Smooth muscle cell (in vitro differentiated cells): ENCODE data around the gene DENND1B. TPM values are rescaled to one million over a fixed set of nuclear protein-coding genes. Genes with fewer than 3 reads are reported as not detected.
"Not testable (repeated sequence)": the region's sequence is repeated elsewhere in the genome, so short reads cannot be mapped to it uniquely, and the experiment has no call there.

Experiments used
- DNase-seq: peaks from one replicate; lab custom pipeline; 2025; ENCODE audit not compliant: unreplicated experiment; lab: John Stamatoyannopoulos, UW
- H2AFZ ChIP-seq: fragments of 200-600 bp; sonication (generic); 2 replicates; pipeline ENCODE4 v1.6.0; 2016; ENCODE audit warnings: antibody characterized with exemption, low read depth, mild to moderate bottlenecking
- H3F3A ChIP-seq: fragments of 200-600 bp; sonication (generic); 2 replicates; pipeline ENCODE4 v1.6.0; 2017; ENCODE audit warnings: antibody characterized with exemption, low read depth
- H3K27ac ChIP-seq: fragments of 200-600 bp; sonication (generic); 2 replicates; pipeline ENCODE4 v1.5.1; 2016; ENCODE audit warnings: low read depth, mild to moderate bottlenecking
- H3K27me3 ChIP-seq: fragments of 200-600 bp; sonication (generic); 2 replicates; pipeline ENCODE4 v1.6.1; 2016; ENCODE audit warnings: low read depth, mild to moderate bottlenecking
- H3K36me3 ChIP-seq: fragments of 200-600 bp; sonication (generic); 2 replicates; pipeline ENCODE4 v1.5.1; 2016; ENCODE audit warnings: low read depth
- H3K4me1 ChIP-seq: fragments of 200-600 bp; sonication (generic); 2 replicates; pipeline ENCODE4 v1.5.1; 2016; ENCODE audit warnings: low read depth
- H3K4me2 ChIP-seq: fragments of 200-600 bp; sonication (generic); 2 replicates; pipeline ENCODE4 v1.6.0; 2016; ENCODE audit warnings: mild to moderate bottlenecking
- H3K4me3 ChIP-seq: fragments of 200-600 bp; sonication (generic); 2 replicates; pipeline ENCODE4 v1.5.1; 2016; ENCODE audit warnings: mild to moderate bottlenecking
- H3K79me2 ChIP-seq: fragments of 200-600 bp; sonication (generic); 2 replicates; pipeline ENCODE4 v1.6.0; 2016; ENCODE audit warnings: low read depth, mild to moderate bottlenecking
- H3K9ac ChIP-seq: fragments of 200-600 bp; sonication (generic); 2 replicates; pipeline ENCODE4 v1.6.0; 2016; ENCODE audit warnings: low read depth
- H3K9me3 ChIP-seq: fragments of 200-600 bp; sonication (generic); replicated peaks from 2 replicates; pipeline ENCODE4 v1.5.1; 2016; ENCODE audit warnings: low read depth
- H4K20me1 ChIP-seq: fragments of 200-600 bp; sonication (generic); 2 replicates; pipeline ENCODE4 v1.6.0; 2016; ENCODE audit warnings: low read depth
- CTCF ChIP-seq: fragments of 200-600 bp; sonication (generic); IDR thresholded peaks from 2 replicates; pipeline ENCODE4 v1.5.1; 2017; ENCODE audit warnings: borderline replicate concordance, mild to moderate bottlenecking, antibody characterized with exemption; ENCODE audit not compliant: insufficient read depth, poor library complexity, severe bottlenecking
- WGBS: methylation state at CpG from one replicate; pipeline ENCODE4 v1.1.7; 2016; ENCODE audit warnings: low lambda C conversion rate; 5-methylcytosine and 5-hydroxymethylcytosine counted together
- polyA plus RNA-seq: library from polyadenylated mRNA; unstranded; fragments of >200 nt; fragmentation: Nextera tagmentation; extraction: Ambion mirVana; gene quantifications from 2 replicates; pipeline ENCODE4 v1.2.1, GENCODE V29; 2016
- total RNA-seq: library from RNA; depleted of rRNA; stranded (reverse); fragments of >200 nt; gene quantifications from 2 replicates; pipeline ENCODE4 v1.2.3, GENCODE V29; 2014

The DENND1B gene
- total and polyA plus RNA-seq, 2 experiments from 2014 or later: 7.5 to 22.0 TPM

- Histone ChIP-seq H4K20me1 (no peaks in the 10 kb centered on the region), H3K4me1 (peaks cover 9% of the 10 kb centered on the region), H3K9ac (no peak overlapping the region), H3K27me3 (no peaks in the 10 kb centered on the region), H3K4me2 (no peak overlapping the region), H3F3A (no peaks in the 10 kb centered on the region), H3K27ac (no peak overlapping the region), H2AFZ (no peak overlapping the region), H3K9me3 (no peaks in the 10 kb centered on the region), H3K79me2 (no peaks in the 10 kb centered on the region), H3K4me3 (no peak overlapping the region), H3K36me3 (no peaks in the 10 kb centered on the region)
- WGBS: 98% methylated on average over 2 of the region's 2 CpGs
- no peak for DNase-seq
- no peak for TF ChIP-seq CTCF
Observed at GRCh38 chr1:197590687-197591086, 184.6 kb downstream of the DENND1B start.

- Histone ChIP-seq H3F3A (no peaks in the 10 kb centered on the region), H3K4me1 (no peaks in the 10 kb centered on the region), H3K9ac (no peak overlapping the region), H3K36me3 (no peaks in the 10 kb centered on the region), H3K27me3 (no peaks in the 10 kb centered on the region), H2AFZ (no peak overlapping the region), H3K27ac (no peak overlapping the region), H3K9me3 (no peaks in the 10 kb centered on the region), H4K20me1 (no peaks in the 10 kb centered on the region), H3K4me2 (no peak overlapping the region), H3K4me3 (no peak overlapping the region), H3K79me2 (no peaks in the 10 kb centered on the region)
- no peak for DNase-seq
- no peak for TF ChIP-seq CTCF
- WGBS: 94% methylated on average over 1 of the region's 1 CpG
Observed at GRCh38 chr1:197585809-197586208, 189.5 kb downstream of the DENND1B start.

GRCh38 chr1:197577580-197577979 is 197.7 kb downstream of the DENND1B start:
- H2AFZ ChIP-seq: no peak overlapping the region
- H3K9ac ChIP-seq: no peak overlapping the region
- H3K4me1 ChIP-seq: no peaks in the 10 kb centered on the region
- no peak overlapping the region for H3K27ac ChIP-seq
- no peaks in the 10 kb centered on the region for H3K79me2 ChIP-seq
- H3K4me3 ChIP-seq: no peak overlapping the region
- H3K36me3 ChIP-seq: peaks cover 10% of the 10 kb centered on the region
- WGBS: 94% methylated on average over 2 of the region's 2 CpGs
- no peaks in the 10 kb centered on the region for H3K9me3 ChIP-seq
- DNase-seq: no peak
- no peaks in the 10 kb centered on the region for H3K27me3 ChIP-seq
- H4K20me1 ChIP-seq: no peaks in the 10 kb centered on the region
- no peaks in the 10 kb centered on the region for H3F3A ChIP-seq
- no peak for TF ChIP-seq CTCF
- H3K4me2 ChIP-seq: no peak overlapping the region

- H3K4me1 ChIP-seq: not testable (repeated sequence)
- WGBS: 94% methylated on average over 4 of the region's 4 CpGs
Observed at GRCh38 chr1:197575531-197575930, 199.7 kb downstream of the DENND1B start.

More at GRCh38 chr1:197575531-197575930, 199.7 kb downstream of the DENND1B start:
- H3K9ac ChIP-seq, H3K4me2 ChIP-seq, H3K79me2 ChIP-seq, H2AFZ ChIP-seq, H3K27ac ChIP-seq, H3F3A ChIP-seq, DNase-seq, H3K9me3 ChIP-seq, H3K36me3 ChIP-seq, H3K27me3 ChIP-seq, H3K4me3 ChIP-seq, H4K20me1 ChIP-seq: not testable (repeated sequence)
